ENCODE results near the gene NYNRIN. TPM values are rescaled to one million over a fixed set of nuclear protein-coding genes. Genes with fewer than 3 reads are reported as not detected.

NYNRIN gene
- total RNA-seq, 4 donors from 2014 or later = 4.7 to 14.7 (median 11.8) TPM

DNA sequence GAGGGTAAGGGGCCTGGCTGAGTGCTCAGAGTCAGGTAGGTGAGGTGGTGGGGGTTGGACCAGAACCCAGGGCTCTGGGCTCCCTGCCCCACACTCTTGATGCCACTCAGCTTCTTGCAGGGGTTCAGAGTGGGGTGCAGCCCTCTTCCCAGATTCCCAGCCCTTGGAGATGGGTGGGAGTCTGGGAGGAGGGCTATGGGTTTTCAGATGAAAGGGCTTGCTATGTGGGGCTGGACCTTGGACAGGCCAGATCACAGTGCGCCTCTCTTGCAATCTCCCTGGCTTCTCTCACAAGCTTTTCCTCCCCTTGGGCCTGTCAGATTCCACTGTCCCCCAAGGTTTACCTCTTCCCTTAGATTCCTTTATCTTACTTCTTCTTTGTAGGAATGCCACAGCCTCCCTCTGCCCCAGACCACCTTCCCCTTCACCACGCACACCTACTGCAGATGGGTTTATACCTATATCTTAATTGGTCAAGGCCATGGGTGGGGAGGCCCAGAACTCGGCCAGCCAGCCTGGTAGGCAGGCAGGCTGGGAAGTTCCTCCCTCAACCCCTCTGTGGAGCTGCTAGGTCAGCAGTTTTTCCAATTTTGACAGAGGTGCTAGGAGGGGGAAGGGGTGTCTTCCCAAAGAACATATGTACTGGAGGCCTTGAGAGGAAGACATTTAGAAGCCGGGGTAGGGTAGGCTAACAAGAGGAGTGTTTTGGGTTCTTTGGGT, 1.4 kb downstream of the NYNRIN start:
- intact Hi-C loops (cut with DNase I) = no loop called here
- no peak for DNase-seq
- peaks cover 48 to 99% (median 57%) of the 10 kb centered on the region in 3 donors for H3K4me1 ChIP-seq
- H3K9me3 ChIP-seq = no peaks in the 10 kb centered on the region
- no peaks in the 10 kb centered on the region for H3K27me3 ChIP-seq
- 66 to 67% methylated on average over 3 to 4 of the region's 4 CpGs for WGBS, 2 donors
- no peak for TF ChIP-seq POLR2A (IDR thresholded peaks at IDR 0.05)
- TF ChIP-seq, protein P1, sequence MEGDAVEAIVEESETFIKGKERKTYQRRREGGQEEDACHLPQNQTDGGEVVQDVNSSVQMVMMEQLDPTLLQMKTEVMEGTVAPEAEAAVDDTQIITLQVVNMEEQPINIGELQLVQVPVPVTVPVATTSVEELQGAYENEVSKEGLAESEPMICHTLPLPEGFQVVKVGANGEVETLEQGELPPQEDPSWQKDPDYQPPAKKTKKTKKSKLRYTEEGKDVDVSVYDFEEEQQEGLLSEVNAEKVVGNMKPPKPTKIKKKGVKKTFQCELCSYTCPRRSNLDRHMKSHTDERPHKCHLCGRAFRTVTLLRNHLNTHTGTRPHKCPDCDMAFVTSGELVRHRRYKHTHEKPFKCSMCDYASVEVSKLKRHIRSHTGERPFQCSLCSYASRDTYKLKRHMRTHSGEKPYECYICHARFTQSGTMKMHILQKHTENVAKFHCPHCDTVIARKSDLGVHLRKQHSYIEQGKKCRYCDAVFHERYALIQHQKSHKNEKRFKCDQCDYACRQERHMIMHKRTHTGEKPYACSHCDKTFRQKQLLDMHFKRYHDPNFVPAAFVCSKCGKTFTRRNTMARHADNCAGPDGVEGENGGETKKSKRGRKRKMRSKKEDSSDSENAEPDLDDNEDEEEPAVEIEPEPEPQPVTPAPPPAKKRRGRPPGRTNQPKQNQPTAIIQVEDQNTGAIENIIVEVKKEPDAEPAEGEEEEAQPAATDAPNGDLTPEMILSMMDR (IDR thresholded peaks at IDR 0.05) = no peak
- peaks cover 0 to 12% (median 0%) of the 10 kb centered on the region in 3 donors for H3K36me3 ChIP-seq
- peak overlapping the region; percentile 57 to 77 (median 69) for H3K4me3 ChIP-seq
- peak overlapping the region; percentile 83 to 91 (median 88) for H3K27ac ChIP-seq

DNA sequence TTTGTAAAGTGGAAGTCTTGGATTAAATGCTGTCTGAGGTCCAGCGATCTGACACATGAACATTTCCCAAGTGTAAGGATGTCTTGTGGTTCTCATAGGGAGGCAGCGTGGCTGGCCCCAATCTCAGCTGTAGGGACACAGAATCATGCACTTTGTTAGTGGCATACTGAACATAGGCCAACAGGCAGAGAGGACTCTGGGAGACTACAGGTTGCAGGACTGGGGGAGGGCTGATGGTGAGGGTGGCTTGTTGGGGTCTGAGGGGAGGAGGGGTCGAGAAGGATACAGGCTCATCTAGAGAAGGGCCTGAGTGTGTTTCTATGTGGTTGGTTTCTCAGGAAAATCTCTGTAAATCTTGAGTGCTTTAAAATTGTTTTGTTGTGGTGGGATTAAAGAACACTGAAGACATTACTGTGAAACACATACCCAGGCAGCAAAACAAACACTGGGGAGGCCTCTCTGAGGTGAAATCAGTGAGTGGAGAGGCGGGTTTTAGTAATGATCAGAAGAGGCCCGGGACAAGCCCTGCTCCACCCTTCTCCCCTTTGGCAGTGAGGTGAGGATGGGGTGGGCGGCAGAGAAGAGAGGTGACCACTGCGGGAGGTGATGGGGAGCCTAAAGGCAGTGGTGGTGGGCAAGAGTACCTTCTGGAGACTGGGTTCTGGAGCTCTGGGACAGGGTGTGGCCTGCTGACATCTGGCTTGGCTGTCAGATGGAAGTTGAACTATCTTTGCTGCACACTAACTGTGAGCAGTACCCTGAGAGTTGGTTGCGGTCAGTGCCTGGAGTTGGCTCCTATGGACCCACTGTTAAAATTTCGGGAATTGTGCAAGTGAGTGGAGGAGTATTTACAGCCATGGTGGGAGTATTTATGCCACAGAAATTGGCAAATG, 3.3 kb downstream of the NYNRIN start:
- TF ChIP-seq, protein P1 (IDR thresholded peaks at IDR 0.05) = no peak
- TF ChIP-seq POLR2A (IDR thresholded peaks at IDR 0.05) = no peak
- Histone ChIP-seq H3K4me3 (no peak overlapping the region), H3K4me1 (peaks cover 35 to 82% (median 45%) of the 10 kb centered on the region in 3 donors), H3K27me3 (no peaks in the 10 kb centered on the region), H3K36me3 (peaks cover 0 to 29% (median 0%) of the 10 kb centered on the region in 3 donors), H3K27ac (peak overlapping the region in 3 of 4 donors; percentile 23 to 50 (median 32)), H3K9me3 (no peaks in the 10 kb centered on the region)
- WGBS, 2 donors = 50 to 61% methylated on average over 6 to 8 of the region's 9 CpGs
- intact Hi-C loops (cut with DNase I) = no loop called here
- DNase-seq = no peak

DNA sequence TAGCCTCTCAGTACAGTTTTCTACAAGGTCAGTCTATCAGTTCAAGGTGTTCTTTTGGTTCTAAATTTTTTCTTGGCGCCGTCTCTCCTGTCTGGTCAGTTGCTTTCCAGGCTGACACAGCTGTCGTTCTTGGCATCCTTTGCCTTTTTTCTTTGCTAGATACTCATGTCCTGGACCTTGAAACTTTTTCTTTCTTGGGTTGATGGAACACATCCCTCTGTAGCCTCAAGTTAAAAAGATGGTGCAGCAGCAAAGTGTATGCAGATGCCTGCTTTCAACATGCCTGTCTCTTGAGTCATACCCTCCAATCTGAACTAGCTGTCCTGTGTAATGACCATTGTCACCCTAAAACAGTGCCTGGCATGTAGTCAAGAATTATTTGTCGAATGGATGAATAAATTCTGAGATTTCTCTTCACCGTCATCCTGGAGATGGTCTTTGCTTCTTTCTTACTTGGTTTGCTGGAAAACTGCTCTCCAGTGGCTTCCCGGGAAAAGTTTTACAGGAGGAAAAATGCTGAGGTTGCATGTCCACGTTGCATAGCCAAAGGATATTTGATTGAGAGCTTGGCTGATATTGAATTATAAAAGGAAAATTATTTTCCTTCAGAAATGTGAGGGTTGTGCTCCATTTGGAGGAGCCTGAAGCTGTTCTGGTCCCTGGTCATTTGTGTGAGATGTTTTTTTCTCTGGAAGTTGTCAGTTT, 4.6 kb downstream of the NYNRIN start:
- Histone ChIP-seq H3K27me3 (no peaks in the 10 kb centered on the region), H3K4me3 (no peak overlapping the region), H3K4me1 (peaks cover 21 to 68% (median 32%) of the 10 kb centered on the region in 3 donors), H3K27ac (peak overlapping the region in 1 of 4 donors; percentile 50), H3K9me3 (no peaks in the 10 kb centered on the region), H3K36me3 (peaks cover 0 to 43% (median 1%) of the 10 kb centered on the region in 3 donors)
- DNase-seq = no peak
- no peak for TF ChIP-seq POLR2A (IDR thresholded peaks at IDR 0.05)
- TF ChIP-seq, protein P1 (IDR thresholded peaks at IDR 0.05) = no peak
- WGBS, 2 donors = 58 to 61% methylated on average over 7 of the region's 7 CpGs
- intact Hi-C loops (cut with DNase I) = no loop called here

DNA sequence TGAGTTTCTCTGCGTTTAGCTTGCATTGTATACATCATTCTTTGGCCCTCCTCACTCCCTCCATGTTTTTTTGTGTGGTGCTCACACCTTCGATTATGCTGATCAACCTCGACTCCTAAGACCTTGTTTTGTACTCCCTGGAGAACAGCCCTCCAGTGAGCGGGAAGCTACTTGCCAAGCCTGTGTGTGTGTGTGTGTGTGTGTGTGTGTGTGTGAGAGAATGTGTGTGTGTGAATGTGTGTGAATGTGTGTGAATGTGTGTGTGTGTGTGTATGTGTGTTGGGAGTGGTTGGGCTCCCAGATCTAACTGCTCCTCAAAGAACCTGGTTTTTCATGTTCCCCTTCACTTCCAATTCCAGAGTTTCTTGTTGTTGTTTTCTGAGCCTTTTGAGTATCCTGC, 6.0 kb downstream of the NYNRIN start:
- H3K4me3 ChIP-seq = no peak overlapping the region
- WGBS, 2 donors = 70 to 90% methylated on average over 4 of the region's 4 CpGs
- intact Hi-C loops (cut with DNase I) = no loop called here
- no peak for DNase-seq
- H3K9me3 ChIP-seq = no peaks in the 10 kb centered on the region
- TF ChIP-seq, protein P1 (IDR thresholded peaks at IDR 0.05) = no peak
- TF ChIP-seq POLR2A (IDR thresholded peaks at IDR 0.05) = no peak
- H3K27ac ChIP-seq = peak overlapping the region in 1 of 4 donors; percentile 0
- peaks cover 9 to 57% (median 25%) of the 10 kb centered on the region in 3 donors for H3K4me1 ChIP-seq
- no peaks in the 10 kb centered on the region for H3K27me3 ChIP-seq
- H3K36me3 ChIP-seq = peaks cover 0 to 56% (median 6%) of the 10 kb centered on the region in 3 donors
